Measurements from ENCODE around the gene BTBD7.
A peak's percentile ranks its signal among the peaks of the same experiment; 100 is the strongest.
"Not testable (repeated sequence)": the region's sequence is repeated elsewhere in the genome, so short reads cannot be mapped to it uniquely, and the experiment has no call there.

BTBD7 gene

GRCh38 chr14:93368996-93369712 is 36.3 kb upstream of the BTBD7 start:
- peak; percentile 10 for DNase-seq (ENCODE audit: low read depth)
- H3K4me3 ChIP-seq (ENCODE audit: low read depth, low read length): no peak overlapping the region
- no peak for TF ChIP-seq CTCF (IDR thresholded peaks at IDR 0.05; ENCODE audit: low read depth, low read length, missing control alignments)

- H3K4me3 ChIP-seq (ENCODE audit: low read depth, low read length); DNase-seq (ENCODE audit: low read depth): not testable (repeated sequence)
These were observed 22.0 kb upstream of the BTBD7 start for GRCh38 chr14:93354873-93355272.

- no peak overlapping the region for H3K4me3 ChIP-seq (ENCODE audit: low read depth, low read length)
- no peak for TF ChIP-seq CTCF (IDR thresholded peaks at IDR 0.05; ENCODE audit: low read depth, low read length, missing control alignments)
- DNase-seq (ENCODE audit: low read depth): no peak
These were observed 15.5 kb upstream of the BTBD7 start for GRCh38 chr14:93348292-93348691.

GRCh38 chr14:93347850-93348249 is 15.0 kb upstream of the BTBD7 start:
- H3K4me3 ChIP-seq (ENCODE audit: low read depth, low read length): no peak overlapping the region
- no peak for TF ChIP-seq CTCF (IDR thresholded peaks at IDR 0.05; ENCODE audit: low read depth, low read length, missing control alignments)
- no peak for DNase-seq (ENCODE audit: low read depth)

- H3K4me3 ChIP-seq (ENCODE audit: low read depth, low read length): no peak within 1 kb of the TSS
- DNase-seq (ENCODE audit: low read depth): no peak
- peak; percentile 18 for TF ChIP-seq CTCF (IDR thresholded peaks at IDR 0.05; ENCODE audit: low read depth, low read length, missing control alignments)
These were observed 14.3 kb upstream of the BTBD7 start, which contains the start of gene COX8C for GRCh38 chr14:93346926-93347721. COX8C (plus strand) TSS chr14:93347182; CDS start chr14:93347269, 87 bp downstream.

GRCh38 chr14:93343797-93344196 is 11.0 kb upstream of the BTBD7 start:
- no peak overlapping the region for H3K4me3 ChIP-seq (ENCODE audit: low read depth, low read length)
- DNase-seq (ENCODE audit: low read depth): no peak
- TF ChIP-seq CTCF (IDR thresholded peaks at IDR 0.05; ENCODE audit: low read depth, low read length, missing control alignments): no peak

GRCh38 chr14:93343266-93343665 is 10.4 kb upstream of the BTBD7 start:
- no peak for TF ChIP-seq CTCF (IDR thresholded peaks at IDR 0.05; ENCODE audit: low read depth, low read length, missing control alignments)
- DNase-seq (ENCODE audit: low read depth): no peak
- H3K4me3 ChIP-seq (ENCODE audit: low read depth, low read length): no peak overlapping the region

Measured in GM12864 (cell line).